ENCODE measurements around the gene SNRK. TPM values are rescaled to one million over a fixed set of nuclear protein-coding genes. Genes with fewer than 3 reads are reported as not detected.

SNRK gene
- total RNA-seq, 1 experiment from 2014 or later, result 12.7 TPM

DNA sequence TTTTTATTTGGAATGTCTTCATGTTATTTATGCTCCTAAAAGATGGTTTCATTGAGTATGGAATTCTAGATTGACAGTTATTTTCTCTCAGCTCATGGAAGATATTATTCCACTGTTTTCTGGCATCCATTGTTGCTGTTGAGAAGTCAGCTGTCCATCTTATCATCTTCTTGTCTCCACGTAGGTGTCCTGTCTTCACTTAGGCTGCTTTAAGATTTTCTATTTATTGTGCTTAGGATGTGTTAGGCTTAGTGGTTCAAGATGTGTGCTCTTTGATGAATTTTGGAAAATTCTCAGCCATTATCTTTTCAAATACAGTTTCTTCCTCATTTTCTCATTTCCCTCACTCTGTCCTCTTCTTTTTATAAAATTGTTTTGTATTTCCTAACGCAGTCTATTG is 52.0 kb downstream of the SNRK start:
- H3K9ac ChIP-seq (ENCODE audit: low read length), result no peak overlapping the region
- DNase-seq (ENCODE audit: low read depth, low spot score), result peak; percentile 16
- no peak overlapping the region for H2AFZ ChIP-seq (ENCODE audit: low read depth, low read length, poor library complexity, severe bottlenecking)
- H3K9me3 ChIP-seq (ENCODE audit: control insufficient read depth in 1 of 2, insufficient read depth in 1 of 2, low read depth in 1 of 2, low read length in 2 of 2), result peaks cover 5 to 8% of the 10 kb centered on the region in 2 experiments; a peak in 3 of 4 replicates
- TF ChIP-seq ZNF274 (IDR thresholded peaks at IDR 0.05; ENCODE audit: low read depth, low read length) (no peak), ZFX (IDR thresholded peaks at IDR 0.05) (no peak), RAD21 (IDR thresholded peaks at IDR 0.05; ENCODE audit: low read depth) (no peak), CBX3 (IDR thresholded peaks at IDR 0.05; ENCODE audit: low read depth) (peak; percentile 93)
- no peak overlapping the region for H3K27ac ChIP-seq (ENCODE audit: low read depth, low read length)
- ChIA-PET CTCF (no interaction called here), RAD21 (ENCODE audit: low non-redundant PET in 1 of 2, low total read pairs in 2 of 2, uncharacterized antibody in 2 of 2, unreplicated experiment in 2 of 2) (no interaction called here), POLR2A (no interaction called here)
- H3K4me3 ChIP-seq (replicated peaks in 1 of 2; ENCODE audit: low read depth in 1 of 2, low read length in 2 of 2), result no peak overlapping the region
- no peak overlapping the region for H3K4me2 ChIP-seq (ENCODE audit: low read length)
- peaks cover 2 to 28% of the 10 kb centered on the region in 2 experiments; a peak in 2 of 4 replicates for H3K36me3 ChIP-seq (ENCODE audit: control insufficient read depth in 1 of 2, insufficient read depth in 2 of 2, low read length in 2 of 2)
- H4K20me1 ChIP-seq (ENCODE audit: insufficient read depth), result no peaks in the 10 kb centered on the region
- H3K79me2 ChIP-seq (ENCODE audit: insufficient read depth, low read length), result peaks cover 7% of the 10 kb centered on the region; the same call in 1 of the 2 replicates
- H3K27me3 ChIP-seq (ENCODE audit: insufficient read depth, low read length), result no peaks in the 10 kb centered on the region
- H3K4me1 ChIP-seq (ENCODE audit: control insufficient read depth in 1 of 2, insufficient read depth in 2 of 2, low read length in 2 of 2), result no peaks in the 10 kb centered on the region
- intact Hi-C loops (cut with micrococcal nuclease), result no loop called here
- H3K9me2 ChIP-seq (ENCODE audit: insufficient read depth), result no peaks in the 10 kb centered on the region
- BruUV-seq (replicated peaks), result no TSS peak
- no peak for ATAC-seq

DNA sequence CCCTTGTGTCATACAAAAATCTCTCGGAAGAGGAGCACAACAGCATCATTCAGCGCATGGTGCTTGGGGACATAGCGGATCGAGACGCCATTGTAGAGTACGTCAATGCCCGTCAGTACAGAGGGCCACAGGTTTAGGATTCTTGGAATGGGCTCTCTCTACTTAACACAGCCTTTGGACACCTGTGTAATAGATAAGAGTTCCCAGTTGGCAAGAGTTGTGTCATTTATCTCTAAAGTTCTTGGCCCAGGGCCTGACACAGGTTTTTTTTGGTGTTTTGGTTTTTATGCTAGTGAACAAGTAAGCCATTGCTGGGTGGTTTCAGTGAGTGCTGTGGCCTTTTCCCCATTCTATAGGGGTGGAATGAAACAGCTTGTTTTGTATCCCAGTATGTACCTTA is 54.1 kb downstream of the SNRK start:
- no peak for DNase-seq (ENCODE audit: low read depth, low spot score)
- ChIA-PET RAD21 (ENCODE audit: low non-redundant PET in 1 of 2, low total read pairs in 2 of 2, uncharacterized antibody in 2 of 2, unreplicated experiment in 2 of 2) (no interaction called here), CTCF (no interaction called here), POLR2A (no interaction called here)
- TF ChIP-seq SIN3A (IDR thresholded peaks at IDR 0.05; ENCODE audit: low read depth) (no peak), POLR2AphosphoS5 (IDR thresholded peaks at IDR 0.05; ENCODE audit: low read depth, low read length) (no peak), YY1 (IDR thresholded peaks at IDR 0.05; ENCODE audit: extremely low read depth, insufficient replicate concordance, low read depth, low read length) (no peak), TCF7L2 (IDR thresholded peaks at IDR 0.05; ENCODE audit: borderline replicate concordance, extremely low read depth, insufficient read depth, insufficient read length) (no peak), EZH2 (IDR thresholded peaks at IDR 0.05) (no peak), POLR2A (IDR thresholded peaks at IDR 0.05; ENCODE audit: borderline replicate concordance, extremely low read depth, insufficient read depth, insufficient read length) (no peak), FOSL1 (IDR thresholded peaks at IDR 0.05; ENCODE audit: low read depth) (no peak), ELF1 (IDR thresholded peaks at IDR 0.05; ENCODE audit: borderline replicate concordance, low read depth) (no peak)
- TF ChIP-seq, protein P1, sequence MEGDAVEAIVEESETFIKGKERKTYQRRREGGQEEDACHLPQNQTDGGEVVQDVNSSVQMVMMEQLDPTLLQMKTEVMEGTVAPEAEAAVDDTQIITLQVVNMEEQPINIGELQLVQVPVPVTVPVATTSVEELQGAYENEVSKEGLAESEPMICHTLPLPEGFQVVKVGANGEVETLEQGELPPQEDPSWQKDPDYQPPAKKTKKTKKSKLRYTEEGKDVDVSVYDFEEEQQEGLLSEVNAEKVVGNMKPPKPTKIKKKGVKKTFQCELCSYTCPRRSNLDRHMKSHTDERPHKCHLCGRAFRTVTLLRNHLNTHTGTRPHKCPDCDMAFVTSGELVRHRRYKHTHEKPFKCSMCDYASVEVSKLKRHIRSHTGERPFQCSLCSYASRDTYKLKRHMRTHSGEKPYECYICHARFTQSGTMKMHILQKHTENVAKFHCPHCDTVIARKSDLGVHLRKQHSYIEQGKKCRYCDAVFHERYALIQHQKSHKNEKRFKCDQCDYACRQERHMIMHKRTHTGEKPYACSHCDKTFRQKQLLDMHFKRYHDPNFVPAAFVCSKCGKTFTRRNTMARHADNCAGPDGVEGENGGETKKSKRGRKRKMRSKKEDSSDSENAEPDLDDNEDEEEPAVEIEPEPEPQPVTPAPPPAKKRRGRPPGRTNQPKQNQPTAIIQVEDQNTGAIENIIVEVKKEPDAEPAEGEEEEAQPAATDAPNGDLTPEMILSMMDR (IDR thresholded peaks at IDR 0.05 in 2 of 3, conservative IDR thresholded peaks at IDR 0.05 in 1 of 3; ENCODE audit: borderline replicate concordance in 1 of 3, insufficient read depth in 1 of 3, low read depth in 2 of 3, low read length in 2 of 3), result no peak
- TF ChIP-seq, protein P2, sequence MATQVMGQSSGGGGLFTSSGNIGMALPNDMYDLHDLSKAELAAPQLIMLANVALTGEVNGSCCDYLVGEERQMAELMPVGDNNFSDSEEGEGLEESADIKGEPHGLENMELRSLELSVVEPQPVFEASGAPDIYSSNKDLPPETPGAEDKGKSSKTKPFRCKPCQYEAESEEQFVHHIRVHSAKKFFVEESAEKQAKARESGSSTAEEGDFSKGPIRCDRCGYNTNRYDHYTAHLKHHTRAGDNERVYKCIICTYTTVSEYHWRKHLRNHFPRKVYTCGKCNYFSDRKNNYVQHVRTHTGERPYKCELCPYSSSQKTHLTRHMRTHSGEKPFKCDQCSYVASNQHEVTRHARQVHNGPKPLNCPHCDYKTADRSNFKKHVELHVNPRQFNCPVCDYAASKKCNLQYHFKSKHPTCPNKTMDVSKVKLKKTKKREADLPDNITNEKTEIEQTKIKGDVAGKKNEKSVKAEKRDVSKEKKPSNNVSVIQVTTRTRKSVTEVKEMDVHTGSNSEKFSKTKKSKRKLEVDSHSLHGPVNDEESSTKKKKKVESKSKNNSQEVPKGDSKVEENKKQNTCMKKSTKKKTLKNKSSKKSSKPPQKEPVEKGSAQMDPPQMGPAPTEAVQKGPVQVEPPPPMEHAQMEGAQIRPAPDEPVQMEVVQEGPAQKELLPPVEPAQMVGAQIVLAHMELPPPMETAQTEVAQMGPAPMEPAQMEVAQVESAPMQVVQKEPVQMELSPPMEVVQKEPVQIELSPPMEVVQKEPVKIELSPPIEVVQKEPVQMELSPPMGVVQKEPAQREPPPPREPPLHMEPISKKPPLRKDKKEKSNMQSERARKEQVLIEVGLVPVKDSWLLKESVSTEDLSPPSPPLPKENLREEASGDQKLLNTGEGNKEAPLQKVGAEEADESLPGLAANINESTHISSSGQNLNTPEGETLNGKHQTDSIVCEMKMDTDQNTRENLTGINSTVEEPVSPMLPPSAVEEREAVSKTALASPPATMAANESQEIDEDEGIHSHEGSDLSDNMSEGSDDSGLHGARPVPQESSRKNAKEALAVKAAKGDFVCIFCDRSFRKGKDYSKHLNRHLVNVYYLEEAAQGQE (IDR thresholded peaks at IDR 0.05; ENCODE audit: low read depth), result no peak
- H3K9me3 ChIP-seq (ENCODE audit: control insufficient read depth in 1 of 2, insufficient read depth in 1 of 2, low read depth in 1 of 2, low read length in 2 of 2), result peaks cover 3 to 5% of the 10 kb centered on the region in 2 experiments; a peak in 3 of 4 replicates
- H3K9me2 ChIP-seq (ENCODE audit: insufficient read depth), result no peaks in the 10 kb centered on the region
- no peak overlapping the region for H3K27ac ChIP-seq (ENCODE audit: low read depth, low read length)
- no peak overlapping the region for H2AFZ ChIP-seq (ENCODE audit: low read depth, low read length, poor library complexity, severe bottlenecking)
- H3K4me2 ChIP-seq (ENCODE audit: low read length), result no peak overlapping the region
- ATAC-seq, result no peak
- no peaks in the 10 kb centered on the region for H4K20me1 ChIP-seq (ENCODE audit: insufficient read depth)
- no peak overlapping the region for H3K4me3 ChIP-seq (replicated peaks in 1 of 2; ENCODE audit: low read depth in 1 of 2, low read length in 2 of 2)
- intact Hi-C loops (cut with micrococcal nuclease), result no loop called here
- H3K36me3 ChIP-seq (ENCODE audit: control insufficient read depth in 1 of 2, insufficient read depth in 2 of 2, low read length in 2 of 2), result peaks cover 4 to 24% of the 10 kb centered on the region in 2 experiments; a peak in 2 of 4 replicates
- no peaks in the 10 kb centered on the region for H3K4me1 ChIP-seq (ENCODE audit: control insufficient read depth in 1 of 2, insufficient read depth in 2 of 2, low read length in 2 of 2)
- H3K9ac ChIP-seq (ENCODE audit: low read length), result no peak overlapping the region
- no TSS peak for BruUV-seq (replicated peaks)
- 0 out of 2 replicates have a peak, but pooled peaks cover 4% of the 10 kb centered on the region for H3K79me2 ChIP-seq (ENCODE audit: insufficient read depth, low read length)
- no peaks in the 10 kb centered on the region for H3K27me3 ChIP-seq (ENCODE audit: insufficient read depth, low read length)

All from HCT116 (cell line).